Colonic mucosa (tissue), 4 donors: ENCODE results near the gene ARSJ. TPM values are rescaled to one million over a fixed set of nuclear protein-coding genes. Genes with fewer than 3 reads are reported as not detected.
A peak's percentile ranks its signal among the peaks of the same experiment; 100 is the strongest.

Experiments used
- DNase-seq: peaks from one replicate; pipeline ENCODE4 v3.0.0-alpha.2; 2020
- H3K27ac ChIP-seq: fragments of 200-600 bp; one replicate; pipeline ENCODE4 v1.8.0; 2021
- H3K27me3 ChIP-seq: fragments of 200-600 bp; one replicate; pipeline ENCODE4 v1.8.0; 2021
- H3K36me3 ChIP-seq: fragments of 200-600 bp; one replicate; pipeline ENCODE4 v1.8.0; 2021
- H3K4me1 ChIP-seq: fragments of 200-600 bp; one replicate; pipeline ENCODE4 v1.8.0; 2021; ENCODE audit warnings: mild to moderate bottlenecking
- H3K4me3 ChIP-seq: fragments of 200-600 bp; one replicate; pipeline ENCODE4 v1.8.0; 2021
- H3K9ac ChIP-seq, 2 donors: one replicate each; pipeline ENCODE4 v1.7.0; 2013; ENCODE audit warnings: control low read depth in 2 of 2, low read depth in 2 of 2, low read length in 2 of 2
- H3K9me3 ChIP-seq: fragments of 200-600 bp; one replicate; pipeline ENCODE4 v1.8.0; 2021
- CTCF ChIP-seq: fragments of 200-600 bp; IDR thresholded peaks from one replicate; pipeline ENCODE4 v1.8.0; 2022; ENCODE audit warnings: antibody characterized with exemption, mild to moderate bottlenecking
- intact Hi-C: fragments of 100-400 bp; cut with DNase I; formaldehyde crosslinking; loops from one replicate; pipeline ENCODE4 v1.14.1; 2022
- total RNA-seq, 2 donors: library from RNA; stranded (reverse); fragmentation: NEBNext Ultra II Directional in 1 of 2; extraction: Animal tissue kit (Norgen Biotek cat#: 25700) in 1 of 2; gene quantifications; one replicate each; pipeline ENCODE4 v1.2.1, GENCODE V29; 2021
- donor health status: healthy.
- donor health status: DM: no; HTN: no; CAD: no.
- donor health status: DM: no; HTN: no; CAD: no.

Gene ARSJ
- total RNA-seq, 2 donors from 2014 or later, result 4.7 to 8.4 TPM

GRCh38 chr4:113962016-113962347, 17.5 kb downstream of the ARSJ start:
- Histone ChIP-seq H3K36me3 (no peaks in the 10 kb centered on the region), H3K9me3 (no peaks in the 10 kb centered on the region), H3K4me1 (no peaks in the 10 kb centered on the region), H3K9ac (no peak overlapping the region), H3K4me3 (no peak overlapping the region), H3K27ac (no peak overlapping the region), H3K27me3 (no peaks in the 10 kb centered on the region)
- no peak for DNase-seq
- intact Hi-C loops, result no loop called here
- no peak for TF ChIP-seq CTCF

- intact Hi-C loops, result no loop called here
- Histone ChIP-seq H3K27ac (no peak overlapping the region), H3K9me3 (no peaks in the 10 kb centered on the region), H3K36me3 (no peaks in the 10 kb centered on the region), H3K4me3 (no peak overlapping the region), H3K4me1 (no peaks in the 10 kb centered on the region), H3K9ac (no peak overlapping the region), H3K27me3 (no peaks in the 10 kb centered on the region)
- DNase-seq, result no peak
- no peak for TF ChIP-seq CTCF
These were observed 18.6 kb downstream of the ARSJ start for GRCh38 chr4:113960684-113961321.

- Histone ChIP-seq H3K36me3 (no peaks in the 10 kb centered on the region), H3K27ac (peak overlapping the region; percentile 10), H3K9me3 (no peaks in the 10 kb centered on the region), H3K4me3 (no peak overlapping the region), H3K9ac (no peak overlapping the region), H3K4me1 (no peaks in the 10 kb centered on the region), H3K27me3 (no peaks in the 10 kb centered on the region)
- no peak for TF ChIP-seq CTCF
- DNase-seq, result no peak
- intact Hi-C loops, result loop anchor here (10.0 kb wide), 1 partner anchor 565 kb away; no protein-coding TSS in a partner anchor
These were observed 19.9 kb downstream of the ARSJ start for GRCh38 chr4:113959539-113959937.

GRCh38 chr4:113958766-113959538, 20.5 kb downstream of the ARSJ start:
- no peak for DNase-seq
- Histone ChIP-seq H3K4me3 (no peak overlapping the region), H3K4me1 (no peaks in the 10 kb centered on the region), H3K27me3 (no peaks in the 10 kb centered on the region), H3K9ac (no peak overlapping the region), H3K9me3 (no peaks in the 10 kb centered on the region), H3K27ac (peak overlapping the region; percentile 10), H3K36me3 (no peaks in the 10 kb centered on the region)
- intact Hi-C loops, result loop anchor here (10.0 kb wide), 1 partner anchor 564 kb away; no protein-coding TSS in a partner anchor
- no peak for TF ChIP-seq CTCF

- intact Hi-C loops, result loop anchor here (10.0 kb wide), 1 partner anchor 563 kb away; no protein-coding TSS in a partner anchor
- Histone ChIP-seq H3K36me3 (no peaks in the 10 kb centered on the region), H3K4me1 (no peaks in the 10 kb centered on the region), H3K27me3 (no peaks in the 10 kb centered on the region), H3K4me3 (no peak overlapping the region), H3K9ac (no peak overlapping the region), H3K27ac (no peak overlapping the region), H3K9me3 (no peaks in the 10 kb centered on the region)
- TF ChIP-seq CTCF, result no peak
- no peak for DNase-seq
These were observed 21.5 kb downstream of the ARSJ start for GRCh38 chr4:113957956-113958355.
